Colonic mucosa (tissue), 4 donors: ENCODE results near the gene GID8. TPM values are rescaled to one million over a fixed set of nuclear protein-coding genes. Genes with fewer than 3 reads are reported as not detected.

Experiments
- DNase-seq: peaks from one replicate; pipeline ENCODE4 v3.0.0-alpha.2; 2020
- H3K27ac ChIP-seq: fragments of 200-600 bp; one replicate; pipeline ENCODE4 v1.8.0; 2021
- H3K27me3 ChIP-seq: fragments of 200-600 bp; one replicate; pipeline ENCODE4 v1.8.0; 2021
- H3K36me3 ChIP-seq: fragments of 200-600 bp; one replicate; pipeline ENCODE4 v1.8.0; 2021
- H3K4me1 ChIP-seq: fragments of 200-600 bp; one replicate; pipeline ENCODE4 v1.8.0; 2021; ENCODE audit warnings: mild to moderate bottlenecking
- H3K4me3 ChIP-seq: fragments of 200-600 bp; one replicate; pipeline ENCODE4 v1.8.0; 2021
- H3K9ac ChIP-seq, 2 donors: one replicate each; pipeline ENCODE4 v1.7.0; 2013; ENCODE audit warnings: control low read depth in 2 of 2, low read depth in 2 of 2, low read length in 2 of 2
- H3K9me3 ChIP-seq: fragments of 200-600 bp; one replicate; pipeline ENCODE4 v1.8.0; 2021
- intact Hi-C: fragments of 100-400 bp; cut with DNase I; formaldehyde crosslinking; loops from one replicate; pipeline ENCODE4 v1.14.1; 2022
- total RNA-seq, 2 donors: library from RNA; stranded (reverse); fragmentation: NEBNext Ultra II Directional in 1 of 2; extraction: Animal tissue kit (Norgen Biotek cat#: 25700) in 1 of 2; gene quantifications; one replicate each; pipeline ENCODE4 v1.2.1, GENCODE V29; 2021
- TF ChIP-seq, protein P1 (sequence below): fragments of 200-600 bp; IDR thresholded peaks from one replicate; pipeline ENCODE4 v1.8.0; 2022; ENCODE audit warnings: antibody characterized with exemption, mild to moderate bottlenecking
- donor health status: healthy.
- donor health status: DM: no; HTN: no; CAD: no.
- donor health status: DM: no; HTN: no; CAD: no.

GID8 gene
- total RNA-seq, 2 donors from 2014 or later: 37.3 to 40.4 TPM

DNA sequence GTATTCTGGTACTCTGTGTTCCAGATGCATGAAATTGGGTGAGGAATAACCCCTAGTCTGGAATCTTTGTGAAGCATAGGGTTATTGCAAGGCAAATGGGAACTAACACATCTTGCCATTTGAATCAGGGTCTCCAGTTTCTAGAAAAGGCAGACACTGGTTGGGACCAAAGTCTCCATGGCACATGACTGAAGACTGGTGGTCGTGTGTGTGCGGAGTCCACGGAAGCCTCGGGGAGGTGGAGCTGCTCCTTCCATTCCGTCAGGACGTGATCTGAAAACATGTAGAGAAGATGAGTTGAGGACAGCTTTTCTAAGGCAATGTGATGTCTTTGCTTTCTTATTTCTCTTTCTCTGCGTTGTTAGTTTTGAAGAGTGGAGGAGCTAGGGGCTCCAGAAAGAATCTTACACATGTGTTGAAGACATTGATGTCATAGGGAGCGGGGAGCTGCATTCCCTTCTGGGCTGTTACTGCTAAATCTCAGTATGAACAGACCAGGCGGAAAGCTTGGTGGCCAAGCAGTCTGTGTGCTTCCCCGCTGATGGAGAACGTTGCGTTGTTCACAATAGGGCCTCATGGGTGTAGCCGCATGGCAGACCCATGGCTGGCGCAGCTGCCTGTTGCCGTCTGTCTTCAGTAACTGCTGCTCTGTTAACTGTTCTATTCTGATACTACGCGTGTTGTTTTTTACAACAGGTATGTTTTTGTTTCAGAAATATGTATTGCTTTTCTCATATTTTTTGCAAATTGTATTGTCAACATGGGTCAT lies 9.8 kb downstream of the GID8 start:
- DNase-seq: no peak
- intact Hi-C loops: no loop called here
- TF ChIP-seq, protein P1, sequence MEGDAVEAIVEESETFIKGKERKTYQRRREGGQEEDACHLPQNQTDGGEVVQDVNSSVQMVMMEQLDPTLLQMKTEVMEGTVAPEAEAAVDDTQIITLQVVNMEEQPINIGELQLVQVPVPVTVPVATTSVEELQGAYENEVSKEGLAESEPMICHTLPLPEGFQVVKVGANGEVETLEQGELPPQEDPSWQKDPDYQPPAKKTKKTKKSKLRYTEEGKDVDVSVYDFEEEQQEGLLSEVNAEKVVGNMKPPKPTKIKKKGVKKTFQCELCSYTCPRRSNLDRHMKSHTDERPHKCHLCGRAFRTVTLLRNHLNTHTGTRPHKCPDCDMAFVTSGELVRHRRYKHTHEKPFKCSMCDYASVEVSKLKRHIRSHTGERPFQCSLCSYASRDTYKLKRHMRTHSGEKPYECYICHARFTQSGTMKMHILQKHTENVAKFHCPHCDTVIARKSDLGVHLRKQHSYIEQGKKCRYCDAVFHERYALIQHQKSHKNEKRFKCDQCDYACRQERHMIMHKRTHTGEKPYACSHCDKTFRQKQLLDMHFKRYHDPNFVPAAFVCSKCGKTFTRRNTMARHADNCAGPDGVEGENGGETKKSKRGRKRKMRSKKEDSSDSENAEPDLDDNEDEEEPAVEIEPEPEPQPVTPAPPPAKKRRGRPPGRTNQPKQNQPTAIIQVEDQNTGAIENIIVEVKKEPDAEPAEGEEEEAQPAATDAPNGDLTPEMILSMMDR: no peak
- Histone ChIP-seq H3K4me1 (peaks cover 3% of the 10 kb centered on the region), H3K27me3 (no peaks in the 10 kb centered on the region), H3K4me3 (no peak overlapping the region), H3K36me3 (peaks cover 5% of the 10 kb centered on the region), H3K9me3 (no peaks in the 10 kb centered on the region), H3K27ac (no peak overlapping the region), H3K9ac (no peak overlapping the region)

DNA sequence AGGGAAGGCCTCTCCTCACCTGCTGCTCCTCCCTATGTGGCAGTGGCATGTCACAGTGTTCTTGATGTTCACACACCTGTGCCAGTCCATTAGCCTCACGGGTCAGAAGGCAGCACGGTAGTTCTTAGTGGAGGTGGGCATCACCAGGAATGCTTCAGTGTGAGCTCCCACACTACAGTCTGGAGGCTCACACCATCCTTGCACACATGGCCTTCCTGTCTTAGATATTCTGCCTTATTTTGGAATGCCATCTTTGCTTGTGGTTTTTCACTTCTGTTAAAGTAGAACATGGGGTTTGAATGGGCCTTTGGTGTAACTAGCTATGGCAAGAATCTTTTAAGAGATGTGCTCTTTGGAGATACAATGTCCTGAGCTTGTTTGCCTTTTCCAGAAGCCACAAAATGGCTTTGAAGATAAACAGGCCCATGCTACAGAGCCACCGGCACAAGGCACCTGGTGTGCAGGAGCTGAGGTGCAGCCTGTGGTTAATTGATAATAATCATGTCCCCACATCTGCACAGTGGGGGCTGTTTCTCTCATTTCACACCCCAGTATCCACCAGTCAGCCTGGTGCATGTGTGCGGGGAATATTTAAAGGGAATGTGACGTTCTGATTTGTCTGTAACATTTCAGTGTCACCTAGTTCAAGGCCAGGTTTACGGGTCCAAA lies 11.3 kb downstream of the GID8 start:
- Histone ChIP-seq H3K9ac (no peak overlapping the region), H3K36me3 (peaks cover 5% of the 10 kb centered on the region), H3K4me1 (peaks cover 14% of the 10 kb centered on the region), H3K9me3 (no peaks in the 10 kb centered on the region), H3K27ac (no peak overlapping the region), H3K4me3 (no peak overlapping the region), H3K27me3 (no peaks in the 10 kb centered on the region)
- TF ChIP-seq, protein P1: no peak
- no peak for DNase-seq
- intact Hi-C loops: no loop called here

- Histone ChIP-seq H3K9ac (no peak overlapping the region), H3K9me3 (no peaks in the 10 kb centered on the region), H3K27me3 (no peaks in the 10 kb centered on the region), H3K36me3 (peaks cover 5% of the 10 kb centered on the region), H3K4me3 (no peak overlapping the region), H3K4me1 (peaks cover 18% of the 10 kb centered on the region), H3K27ac (no peak overlapping the region)
- intact Hi-C loops: no loop called here
- DNase-seq: no peak
- TF ChIP-seq, protein P1: no peak
These were observed 12.0 kb downstream of the GID8 start for GRCh38 chr20:62949962-62950361.

DNA sequence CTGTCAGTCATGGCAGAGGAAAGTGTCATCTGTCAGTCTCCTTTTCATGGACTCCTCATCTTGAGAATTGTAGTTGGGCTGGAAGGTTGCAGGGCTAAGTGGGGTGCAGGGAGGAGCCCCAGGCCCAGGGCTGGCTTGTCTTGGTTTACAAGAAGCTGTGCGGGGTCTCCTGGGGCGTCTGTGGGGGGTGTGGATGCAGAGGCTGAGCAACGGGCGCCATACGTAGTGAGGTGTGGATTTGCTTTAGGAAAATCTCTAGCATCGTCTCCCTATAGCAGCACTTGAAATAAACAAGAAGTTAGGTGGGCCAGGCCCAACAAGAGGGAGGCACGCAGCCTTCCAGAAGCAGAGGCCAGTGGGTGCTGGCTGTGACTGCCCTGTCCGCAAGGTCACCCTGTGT lies 12.8 kb downstream of the GID8 start:
- TF ChIP-seq, protein P1: no peak
- Histone ChIP-seq H3K4me1 (peaks cover 21% of the 10 kb centered on the region), H3K4me3 (no peak overlapping the region), H3K9ac (no peak overlapping the region), H3K9me3 (no peaks in the 10 kb centered on the region), H3K27me3 (no peaks in the 10 kb centered on the region), H3K36me3 (peaks cover 1% of the 10 kb centered on the region), H3K27ac (no peak overlapping the region)
- intact Hi-C loops: no loop called here
- DNase-seq: no peak

DNA sequence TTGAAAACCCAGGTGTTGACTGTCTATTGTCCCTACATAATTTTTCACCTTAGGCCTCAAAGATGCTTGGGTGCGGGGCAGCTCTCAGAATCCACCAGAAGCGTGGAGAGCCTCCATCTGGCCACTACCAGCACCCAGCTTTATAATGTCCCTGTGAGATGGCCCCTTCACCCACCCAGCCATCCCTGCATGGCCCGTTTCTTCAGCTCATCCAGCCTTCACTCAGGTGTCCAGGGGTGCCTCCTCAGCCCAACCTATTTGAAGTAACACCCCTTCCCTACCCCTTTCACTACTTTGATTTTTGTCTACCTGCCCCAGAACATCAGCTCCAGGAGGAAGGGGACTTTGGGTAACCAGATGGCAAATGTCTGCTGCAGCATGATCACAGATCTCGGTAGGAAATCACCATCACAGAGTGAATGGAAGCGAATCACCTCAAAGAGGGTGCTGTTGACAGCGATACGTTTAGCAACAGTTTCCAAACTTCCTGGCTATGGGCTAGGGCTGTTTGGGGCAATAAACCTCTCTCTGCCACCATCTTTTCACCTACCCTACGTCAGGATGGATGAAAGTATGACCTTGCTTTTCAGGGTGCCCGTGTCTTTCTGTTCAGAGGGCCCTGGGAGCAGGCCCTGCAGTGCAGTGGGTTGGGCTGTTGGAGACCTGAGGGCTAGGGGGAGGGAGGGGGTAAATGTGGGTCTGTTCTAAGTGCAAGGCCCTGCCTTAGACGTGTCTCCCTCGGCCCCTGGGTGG lies 13.4 kb downstream of the GID8 start:
- H3K27ac ChIP-seq: no peak overlapping the region
- H3K9me3 ChIP-seq: no peaks in the 10 kb centered on the region
- no peak for DNase-seq
- H3K36me3 ChIP-seq: no peaks in the 10 kb centered on the region
- H3K4me1 ChIP-seq: peaks cover 23% of the 10 kb centered on the region
- intact Hi-C loops: no loop called here
- H3K4me3 ChIP-seq: no peak overlapping the region
- no peaks in the 10 kb centered on the region for H3K27me3 ChIP-seq
- H3K9ac ChIP-seq: no peak overlapping the region
- TF ChIP-seq, protein P1: no peak
